Limb (tissue), 2 donors: ENCODE measurements around the gene HOXD8.

ENCODE experiments used
- DNase-seq, 2 donors: peaks; one replicate each; pipeline ENCODE4 v3.0.0-alpha.2; 2016; ENCODE audit errors: extremely low spot score in 2 of 2

The HOXD8 gene

DNA sequence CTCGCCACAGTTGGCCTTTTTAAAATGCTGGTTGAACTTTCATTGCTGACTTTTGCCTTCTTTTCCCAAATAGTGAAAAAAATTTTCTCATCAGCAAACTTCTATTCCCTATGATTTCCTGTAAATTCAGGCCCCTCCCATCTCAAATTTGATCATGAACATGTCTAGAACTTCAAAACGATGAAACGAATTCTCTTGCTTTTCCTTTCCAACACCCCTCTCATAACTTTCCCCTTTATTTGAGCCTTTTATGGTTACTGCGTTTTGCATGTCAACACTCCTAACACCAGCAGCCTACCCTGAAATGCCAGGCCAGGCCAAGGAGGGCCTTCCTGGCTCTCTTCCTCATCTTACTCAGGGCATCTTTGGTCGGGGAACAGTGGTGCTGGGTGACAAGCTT lies 38.6 kb upstream of the HOXD8 start:
- DNase-seq: no peak

DNA sequence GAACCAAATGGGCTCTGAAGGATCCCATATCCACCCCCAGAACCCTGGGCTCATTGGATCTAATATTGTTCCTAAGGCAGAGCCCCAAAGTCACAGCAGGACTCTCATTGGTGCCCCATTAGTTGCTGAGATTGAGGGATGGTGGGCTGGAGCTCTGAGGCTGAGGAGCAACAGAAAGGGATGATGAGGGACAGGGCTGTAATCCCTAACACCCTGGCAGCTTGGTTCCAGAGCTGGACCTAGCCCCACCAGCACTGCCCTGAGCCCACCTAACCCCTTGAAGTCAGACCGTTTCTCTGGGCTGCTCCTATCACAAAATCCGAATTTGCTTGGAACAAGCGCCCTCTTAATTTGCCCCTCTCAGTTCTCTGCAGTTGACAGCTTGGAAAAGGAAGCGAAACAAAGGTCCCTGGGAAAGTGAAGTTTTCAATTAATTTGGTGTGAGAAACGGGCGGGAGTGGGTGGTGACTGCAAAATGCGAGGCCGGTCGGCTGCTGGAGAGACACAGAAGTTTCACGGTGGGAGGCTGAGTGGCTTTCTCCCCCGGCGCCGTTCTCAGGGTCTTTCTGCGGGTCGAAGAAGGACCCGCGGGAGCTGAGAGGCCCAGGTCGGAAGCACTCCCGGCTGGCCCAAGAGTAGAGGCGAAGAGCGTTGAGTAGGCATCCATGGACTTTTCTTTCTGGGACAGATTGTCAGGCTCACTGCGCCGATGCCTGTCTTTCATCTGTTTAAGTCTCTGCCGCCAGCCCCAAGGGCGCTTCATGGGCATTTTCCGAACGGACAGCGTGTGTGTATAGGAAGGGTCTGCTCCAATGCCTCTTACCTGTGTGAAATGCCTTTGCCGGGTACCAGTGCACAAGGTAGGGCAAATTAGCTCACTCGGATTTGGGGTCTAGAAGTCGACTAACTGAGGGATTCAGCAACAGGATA lies 37.9 kb upstream of the HOXD8 start:
- DNase-seq: no peak

DNA sequence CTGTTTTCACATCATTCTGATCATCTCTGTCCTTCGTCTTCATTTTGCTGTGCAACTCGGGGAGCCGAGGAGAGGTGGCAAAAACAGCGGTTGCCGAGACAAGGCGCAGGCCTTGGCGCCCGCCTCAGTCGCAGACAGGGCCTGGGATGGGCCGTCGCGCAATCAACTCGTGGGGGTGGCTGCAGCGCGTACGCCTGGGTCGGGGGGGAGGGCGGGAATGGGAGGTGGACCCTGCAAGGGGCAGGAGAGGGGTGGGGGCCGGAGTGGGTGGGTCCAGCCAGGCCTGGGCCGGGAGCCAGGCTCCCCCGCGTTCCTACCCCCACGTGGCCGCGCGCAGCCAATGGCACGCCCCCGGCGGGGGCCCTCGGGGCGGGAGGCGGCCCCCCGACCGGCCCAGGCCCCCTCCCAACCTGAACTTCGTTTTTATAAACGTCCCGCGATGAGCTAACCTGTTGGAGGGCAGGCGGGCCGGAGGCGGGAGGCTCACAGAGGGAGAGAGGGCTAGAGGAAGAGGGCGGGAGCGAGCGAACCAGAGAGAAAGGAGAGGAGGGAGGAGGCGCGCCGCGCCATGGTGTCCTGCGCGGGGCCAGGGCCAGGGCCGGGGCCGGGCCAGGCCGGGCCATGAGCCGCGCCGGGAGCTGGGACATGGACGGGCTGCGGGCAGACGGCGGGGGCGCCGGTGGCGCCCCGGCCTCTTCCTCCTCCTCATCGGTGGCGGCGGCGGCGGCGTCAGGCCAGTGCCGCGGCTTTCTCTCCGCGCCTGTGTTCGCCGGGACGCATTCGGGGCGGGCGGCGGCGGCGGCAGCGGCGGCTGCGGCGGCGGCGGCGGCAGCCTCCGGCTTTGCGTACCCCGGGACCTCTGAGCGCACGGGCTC lies 37.0 kb upstream of the HOXD8 start, which contains the start of gene HOXD13:
TSS of gene HOXD13 (plus strand) at position 452 of the 875 bp plus-strand sequence. CDS start at position 622, 170 bp downstream.
- DNase-seq: peak in 1 of 2 donors; percentile 80

DNA sequence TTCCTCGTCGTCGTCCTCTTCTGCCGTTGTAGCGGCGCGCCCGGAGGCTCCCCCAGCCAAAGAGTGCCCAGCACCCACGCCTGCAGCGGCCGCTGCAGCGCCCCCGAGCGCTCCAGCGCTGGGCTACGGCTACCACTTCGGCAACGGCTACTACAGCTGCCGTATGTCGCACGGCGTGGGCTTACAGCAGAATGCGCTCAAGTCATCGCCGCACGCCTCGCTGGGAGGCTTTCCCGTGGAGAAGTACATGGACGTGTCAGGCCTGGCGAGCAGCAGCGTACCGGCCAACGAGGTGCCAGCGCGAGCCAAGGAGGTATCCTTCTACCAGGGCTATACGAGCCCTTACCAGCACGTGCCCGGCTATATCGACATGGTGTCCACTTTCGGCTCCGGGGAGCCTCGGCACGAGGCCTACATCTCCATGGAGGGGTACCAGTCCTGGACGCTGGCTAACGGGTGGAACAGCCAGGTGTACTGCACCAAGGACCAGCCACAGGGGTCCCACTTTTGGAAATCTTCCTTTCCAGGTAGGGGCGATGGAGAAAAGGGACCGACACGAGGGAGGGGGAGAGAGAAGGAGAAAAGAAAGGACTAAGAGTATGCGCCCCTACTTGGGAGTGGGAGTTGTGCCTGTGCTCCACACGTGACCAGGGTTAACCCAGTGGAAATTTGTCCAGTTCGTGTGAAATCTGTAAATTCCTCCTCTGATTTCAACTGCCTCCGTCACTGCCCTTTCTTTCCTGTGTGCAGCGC lies 36.2 kb upstream of the HOXD8 start:
- DNase-seq: peak in 1 of 2 donors; percentile 62

DNA sequence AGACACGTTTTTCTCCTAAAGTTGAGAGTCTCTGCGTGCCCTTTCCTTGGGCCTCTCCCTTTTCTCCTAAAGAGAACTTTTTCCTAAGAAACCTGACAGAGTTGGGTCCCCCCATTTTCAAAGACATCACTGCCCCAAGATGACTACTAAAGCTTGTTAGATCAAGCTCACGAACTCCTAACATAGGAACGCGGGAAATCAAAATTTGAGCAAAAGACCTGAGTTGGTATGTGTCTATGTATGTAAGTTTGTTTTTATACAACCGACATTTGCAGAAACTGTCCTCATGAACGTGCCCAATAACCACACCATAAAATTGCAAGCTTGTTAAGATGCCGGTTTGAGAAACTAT lies 35.6 kb upstream of the HOXD8 start:
- DNase-seq: no peak

DNA sequence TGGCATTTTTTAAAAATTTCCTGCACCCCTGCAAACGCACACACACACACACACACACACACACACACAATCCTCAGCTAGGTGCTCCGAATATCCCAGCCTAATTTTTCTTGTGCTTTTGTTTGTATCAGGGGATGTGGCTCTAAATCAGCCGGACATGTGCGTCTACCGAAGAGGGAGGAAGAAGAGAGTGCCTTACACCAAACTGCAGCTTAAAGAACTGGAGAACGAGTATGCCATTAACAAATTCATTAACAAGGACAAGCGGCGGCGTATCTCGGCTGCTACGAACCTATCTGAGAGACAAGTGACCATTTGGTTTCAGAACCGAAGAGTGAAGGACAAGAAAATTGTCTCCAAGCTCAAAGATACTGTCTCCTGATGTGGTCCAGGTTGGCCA lies 35.2 kb upstream of the HOXD8 start:
- no peak for DNase-seq

DNA sequence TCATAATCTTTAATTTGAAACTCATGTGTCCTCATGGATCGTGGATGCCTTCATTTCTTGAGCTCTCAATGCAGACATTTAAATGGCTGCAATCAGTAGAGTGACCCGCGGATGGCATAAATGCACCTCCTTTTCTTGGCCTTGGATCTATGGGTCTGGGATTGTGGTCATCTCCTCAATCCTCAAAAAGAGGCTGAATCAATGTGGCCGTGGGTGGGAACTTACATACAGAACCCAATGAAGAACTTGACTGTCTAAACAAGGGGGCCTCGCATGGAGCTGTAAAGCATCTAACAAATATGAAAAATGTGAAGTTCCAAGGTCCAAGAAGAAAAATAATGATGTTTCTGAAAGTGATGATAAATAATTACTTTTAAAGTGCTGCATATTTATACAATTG lies 34.1 kb upstream of the HOXD8 start:
- DNase-seq: peak in 1 of 2 donors; percentile 32

DNA sequence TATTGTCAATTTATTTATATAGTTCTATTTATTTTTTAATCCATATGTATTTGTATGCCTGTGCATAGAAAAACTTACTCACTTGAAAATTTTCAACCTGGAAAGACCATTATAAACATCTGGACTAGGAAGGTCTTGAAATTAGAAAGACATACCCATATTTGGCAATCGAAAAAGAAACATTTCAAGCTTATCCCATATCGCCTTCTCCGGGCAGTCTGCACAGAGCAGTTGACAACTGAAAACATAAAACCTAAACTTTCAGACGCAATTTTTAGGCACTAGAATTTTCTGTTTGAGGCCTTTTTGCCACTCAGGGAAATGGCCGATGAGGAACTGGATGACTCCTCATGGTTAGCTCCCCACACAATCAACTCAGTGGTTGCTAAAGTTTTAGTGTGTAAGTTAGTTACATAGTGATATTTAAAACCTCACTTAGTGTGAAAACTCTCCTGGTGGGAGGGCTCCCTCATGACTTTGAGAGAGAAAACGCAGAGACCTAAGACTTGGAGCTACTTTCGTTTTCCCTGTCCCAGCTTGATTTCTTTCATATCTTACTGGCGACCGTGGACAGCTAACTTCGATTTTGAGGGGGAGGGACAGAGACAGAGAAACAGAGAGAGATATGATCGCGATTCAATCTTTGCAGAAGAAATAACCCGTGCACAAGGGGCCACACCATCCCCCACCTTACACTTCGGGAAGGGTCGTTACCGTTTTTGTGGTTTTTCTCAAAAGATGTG lies 33.1 kb upstream of the HOXD8 start:
- peak in 1 of 2 donors; percentile 56 for DNase-seq

DNA sequence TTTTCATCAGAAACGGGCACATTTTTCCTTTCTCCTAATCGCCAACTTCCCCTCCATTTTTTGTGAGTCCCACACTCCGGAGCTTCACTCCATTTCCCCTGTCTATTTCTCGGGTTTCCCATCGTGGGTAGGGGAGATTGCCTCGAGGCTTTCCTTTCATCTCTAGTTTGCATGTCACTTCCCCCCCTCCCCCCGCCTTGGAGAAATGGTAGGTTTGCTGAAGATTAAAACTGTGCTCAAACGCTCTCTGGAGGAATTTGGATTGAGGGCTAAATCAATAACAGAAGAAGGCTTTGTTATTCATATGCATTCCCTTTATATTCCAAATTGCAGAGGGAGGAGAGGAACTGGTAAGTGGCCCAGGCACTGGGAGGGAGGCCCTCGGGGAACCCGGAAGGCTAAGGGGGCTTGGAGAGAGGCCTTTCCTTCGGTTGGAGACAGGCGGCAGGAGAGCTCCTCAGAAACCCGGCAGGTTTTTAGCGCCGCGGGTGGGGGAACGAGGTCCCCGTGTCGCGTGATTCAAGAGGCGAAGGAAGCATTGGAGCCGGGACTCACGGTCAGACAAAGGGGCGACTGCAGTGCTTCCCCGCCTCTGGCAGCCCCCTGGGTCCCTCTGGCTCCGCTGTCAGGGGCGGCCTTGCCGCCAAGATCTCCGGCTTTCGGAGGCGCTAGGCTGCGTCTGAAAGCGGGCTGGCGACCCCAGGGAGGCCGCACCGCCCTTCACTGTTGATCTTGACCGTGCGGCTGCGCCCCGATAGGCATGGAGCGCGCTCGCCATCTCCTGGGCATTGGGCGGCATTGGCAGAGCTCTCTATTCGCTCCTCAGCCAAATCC lies 32.3 kb upstream of the HOXD8 start:
- peak in 1 of 2 donors; percentile 87 for DNase-seq

DNA sequence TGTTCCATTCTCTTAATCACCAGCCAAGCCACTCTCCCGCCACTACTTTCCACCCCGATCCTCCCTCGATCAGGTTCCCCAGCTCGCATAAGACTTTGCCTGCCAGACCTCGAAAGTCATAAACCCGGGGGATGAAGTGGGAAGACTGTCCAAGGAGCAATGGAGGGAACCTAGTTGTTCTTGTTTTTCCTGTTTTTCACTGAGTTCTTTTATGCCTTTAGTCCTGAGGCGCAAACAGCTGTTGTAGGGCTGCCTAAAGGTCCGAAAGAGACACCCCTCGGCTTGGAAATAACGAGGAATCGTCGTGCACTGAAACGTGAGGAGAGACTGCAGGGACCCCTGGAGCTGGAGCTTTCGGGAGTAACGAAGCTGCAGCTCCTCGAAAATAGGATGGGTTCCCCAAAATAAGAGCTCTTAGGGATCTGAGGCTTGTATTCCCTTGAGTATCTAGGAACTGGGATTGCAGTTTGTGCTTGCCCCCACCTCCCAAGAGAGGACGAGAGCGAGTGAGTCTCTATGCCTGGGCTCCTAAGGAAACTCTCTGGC lies 31.6 kb upstream of the HOXD8 start:
- no peak for DNase-seq

DNA sequence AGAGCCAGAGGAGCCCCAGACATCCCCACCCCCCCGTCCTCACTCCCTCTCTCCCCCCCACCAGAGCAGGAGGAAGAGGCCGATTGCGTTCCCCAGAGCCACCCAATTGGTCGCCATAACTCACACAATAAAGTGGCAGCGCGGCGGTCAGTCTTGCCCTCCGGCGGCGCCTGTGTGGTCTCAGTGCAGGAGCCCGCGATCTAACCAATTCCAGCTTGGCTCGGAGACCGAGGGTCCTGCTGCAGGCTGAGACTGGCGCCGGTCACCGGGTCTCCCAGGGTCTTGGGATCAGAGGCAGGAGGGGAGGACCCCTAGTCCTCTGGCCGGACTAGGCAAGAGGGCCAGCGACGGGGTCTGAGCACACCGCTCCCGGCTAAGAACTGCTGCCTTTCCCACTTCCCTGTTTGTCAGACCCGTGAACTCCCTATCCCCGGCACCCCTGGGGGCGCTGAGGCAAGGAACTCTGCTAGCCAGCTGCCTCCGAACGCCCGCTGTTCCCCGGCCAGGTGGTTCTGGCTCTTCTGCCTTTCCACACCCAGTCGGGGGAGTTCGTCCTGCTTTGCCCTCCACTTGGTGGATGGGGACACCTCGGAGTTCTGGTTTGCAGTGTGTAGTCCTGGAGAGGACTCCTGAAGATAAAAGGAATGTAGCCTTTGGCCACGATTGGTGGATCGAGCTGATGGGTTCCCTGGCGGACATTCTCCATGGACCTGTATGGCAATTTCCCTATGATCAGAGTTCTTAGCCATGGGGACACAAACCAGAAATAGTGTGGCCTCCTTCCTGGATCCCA lies 30.9 kb upstream of the HOXD8 start:
- DNase-seq: peak in 1 of 2 donors; percentile 59

DNA sequence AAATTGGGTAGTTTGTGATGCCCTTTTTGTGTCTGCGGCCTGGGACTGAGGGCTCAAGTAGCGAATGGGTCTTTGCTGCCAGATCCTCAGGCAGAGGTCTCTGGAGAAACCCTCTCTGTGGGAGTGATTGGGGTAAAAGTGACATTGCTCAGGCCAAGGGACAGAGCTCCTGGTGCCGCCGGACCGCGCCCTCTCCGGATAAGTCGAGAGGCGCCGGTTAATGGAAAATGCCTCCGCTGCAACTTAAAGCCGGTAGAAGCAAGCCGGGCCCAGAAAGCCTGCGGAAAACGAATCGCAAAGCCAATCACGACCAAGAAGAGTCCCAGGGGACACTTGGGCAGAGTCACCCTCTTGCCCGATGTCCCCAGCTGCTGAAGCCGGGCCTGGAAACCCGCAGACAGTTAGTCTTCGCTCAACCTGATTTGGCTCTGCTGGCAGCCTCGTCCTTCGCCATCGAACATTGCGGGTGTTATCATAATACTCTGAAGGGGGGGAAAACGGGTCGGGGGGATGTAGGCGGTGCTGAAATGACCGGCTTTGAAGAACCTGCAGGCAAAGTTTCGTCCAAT lies 30.3 kb upstream of the HOXD8 start:
- DNase-seq: peak in 1 of 2 donors; percentile 58

DNA sequence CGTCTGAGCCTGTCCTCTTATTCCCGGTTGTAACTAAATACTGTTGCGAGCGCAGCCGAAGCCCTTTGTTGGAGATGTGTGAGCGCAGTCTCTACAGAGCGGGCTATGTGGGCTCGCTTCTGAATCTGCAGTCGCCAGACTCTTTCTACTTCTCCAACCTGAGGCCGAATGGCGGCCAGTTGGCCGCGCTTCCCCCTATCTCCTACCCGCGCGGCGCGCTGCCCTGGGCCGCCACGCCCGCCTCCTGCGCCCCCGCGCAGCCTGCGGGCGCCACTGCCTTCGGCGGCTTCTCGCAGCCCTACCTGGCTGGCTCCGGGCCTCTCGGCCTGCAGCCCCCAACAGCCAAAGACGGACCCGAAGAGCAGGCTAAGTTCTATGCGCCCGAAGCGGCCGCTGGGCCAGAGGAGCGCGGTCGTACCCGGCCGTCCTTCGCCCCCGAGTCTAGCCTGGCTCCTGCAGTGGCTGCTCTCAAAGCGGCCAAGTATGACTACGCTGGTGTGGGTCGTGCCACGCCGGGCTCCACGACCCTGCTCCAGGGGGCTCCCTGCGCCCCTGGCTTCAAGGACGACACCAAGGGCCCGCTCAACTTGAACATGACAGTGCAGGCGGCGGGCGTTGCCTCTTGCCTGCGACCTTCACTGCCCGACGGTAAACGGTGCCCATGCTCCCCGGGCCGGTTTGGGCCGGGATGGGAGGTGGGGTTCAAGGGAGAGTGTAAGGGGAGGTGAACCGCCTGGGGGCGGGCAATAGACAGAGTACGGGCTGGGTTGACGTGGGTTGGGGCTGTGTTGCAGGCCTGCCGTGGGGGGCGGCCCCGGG lies 29.6 kb upstream of the HOXD8 start, which contains the start of gene HOXD12:
TSS of gene HOXD12 (plus strand) at position 68 of the 819 bp plus-strand sequence. CDS start at position 75, 7 bp downstream.
- DNase-seq: no peak

DNA sequence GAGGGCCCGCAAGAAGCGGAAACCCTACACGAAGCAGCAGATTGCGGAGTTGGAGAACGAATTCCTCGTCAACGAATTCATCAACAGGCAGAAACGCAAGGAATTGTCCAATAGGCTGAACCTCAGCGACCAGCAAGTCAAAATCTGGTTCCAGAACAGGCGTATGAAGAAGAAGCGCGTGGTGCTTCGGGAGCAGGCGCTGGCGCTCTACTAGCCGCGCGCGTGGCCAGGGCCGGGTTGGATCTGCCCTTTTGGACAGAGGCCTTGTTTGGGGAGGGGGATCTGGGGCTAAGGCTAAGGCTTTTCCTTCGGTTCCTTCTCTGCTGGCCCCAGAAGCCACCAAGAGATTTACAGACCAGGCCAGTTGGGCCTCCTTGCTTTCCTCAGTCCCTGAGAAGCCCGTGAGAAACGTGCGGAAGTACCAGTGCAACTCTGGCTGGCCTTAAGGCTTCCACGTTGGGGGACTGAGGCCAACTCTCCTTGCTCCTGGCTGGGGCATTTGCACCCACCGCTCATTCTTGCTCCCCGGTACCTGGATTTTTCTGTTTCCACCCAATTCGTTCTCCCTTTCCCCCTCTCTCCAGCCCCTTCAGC lies 28.9 kb upstream of the HOXD8 start:
- DNase-seq: no peak

DNA sequence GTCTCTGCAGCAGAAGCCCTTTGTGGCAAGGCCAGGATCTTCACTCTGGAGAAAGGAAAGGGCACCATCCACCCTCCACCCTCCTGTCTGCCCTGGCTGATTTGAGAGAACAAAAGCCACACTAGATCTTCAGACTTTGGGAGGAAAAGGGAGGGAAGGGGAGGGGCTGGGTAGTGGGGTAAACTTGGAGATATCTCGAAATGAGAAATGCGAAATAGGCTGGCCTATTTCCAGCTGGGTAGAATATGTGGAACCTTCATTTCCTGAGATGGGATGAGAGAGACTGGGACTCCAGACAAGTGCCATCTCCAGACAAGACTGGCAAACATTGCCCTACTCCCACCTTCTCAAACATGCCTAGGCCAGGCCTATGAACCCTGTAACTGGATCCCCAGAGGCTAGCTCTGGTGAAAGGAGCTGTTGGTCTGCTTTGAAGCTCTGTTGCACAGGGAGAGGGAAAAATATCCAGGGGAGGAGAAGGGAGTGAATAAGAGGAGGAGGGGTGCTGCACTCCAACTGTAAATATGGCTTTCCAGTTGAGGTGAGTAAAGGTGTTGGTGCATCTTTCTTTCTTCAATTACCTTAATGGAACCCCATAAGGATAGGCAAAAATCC lies 28.2 kb upstream of the HOXD8 start:
- no peak for DNase-seq

DNA sequence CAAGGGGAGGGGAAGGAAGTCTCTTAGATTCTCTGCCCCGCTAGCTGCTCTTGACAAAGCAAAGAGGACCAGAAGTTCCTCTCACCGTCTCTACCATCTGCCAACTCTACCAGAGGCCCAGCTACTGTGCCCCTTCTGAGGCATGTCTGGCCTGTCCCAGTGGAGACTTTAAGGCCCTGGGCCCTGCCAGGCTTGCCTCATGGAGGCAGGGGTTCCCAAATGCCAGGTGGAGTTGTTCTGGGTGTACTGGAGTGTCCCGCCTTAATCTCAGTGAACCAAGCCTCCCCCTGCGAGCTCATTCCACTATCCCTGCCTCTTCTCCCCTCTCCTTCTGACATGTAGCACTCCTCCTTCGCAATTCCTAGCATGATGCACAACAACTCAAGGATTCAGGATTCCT lies 27.7 kb upstream of the HOXD8 start:
- DNase-seq: no peak
